Measurements from ENCODE around the gene CSNK2A1. TPM values are rescaled to one million over a fixed set of nuclear protein-coding genes. Genes with fewer than 3 reads are reported as not detected.
"Not testable (repeated sequence)": the region's sequence is repeated elsewhere in the genome, so short reads cannot be mapped to it uniquely, and the experiment has no call there.

The CSNK2A1 gene
- total and polyA plus RNA-seq, 2 donors = 54.6 to 168 TPM

- H3K4me1 ChIP-seq (ENCODE audit: insufficient read depth) = no peaks in the 10 kb centered on the region
- peak overlapping the region; percentile 98 for H3K27ac ChIP-seq (ENCODE audit: low read depth)
- H3K36me3 ChIP-seq (ENCODE audit: insufficient read depth) = no peaks in the 10 kb centered on the region
- H3K4me3 ChIP-seq (ENCODE audit: low read depth, low read length) = peak overlapping the region; percentile 95
- 9% methylated on average over 60 of the region's 60 CpGs for WGBS
- no peak for DNase-seq (ENCODE audit: extremely low spot score)
Observed at GRCh38 chr20:461254-462198, 82.1 kb downstream of the CSNK2A1 start.

GRCh38 chr20:460707-461106 lies 82.9 kb downstream of the CSNK2A1 start:
- no peak overlapping the region for H3K27ac ChIP-seq (ENCODE audit: low read depth)
- no peak overlapping the region for H3K4me3 ChIP-seq (ENCODE audit: low read depth, low read length)
- WGBS = 46% methylated on average over 2 of the region's 2 CpGs

GRCh38 chr20:460180-460579 lies 83.4 kb downstream of the CSNK2A1 start:
- H3K27ac ChIP-seq (ENCODE audit: low read depth) = no peak overlapping the region

More at GRCh38 chr20:460707-461106, 82.9 kb downstream of the CSNK2A1 start:
- no peak for DNase-seq (ENCODE audit: extremely low spot score)
- Histone ChIP-seq H3K36me3 (ENCODE audit: insufficient read depth) (no peaks in the 10 kb centered on the region), H3K4me1 (ENCODE audit: insufficient read depth) (no peaks in the 10 kb centered on the region)

GRCh38 chr20:458776-459175 lies 84.8 kb downstream of the CSNK2A1 start:
- no peak overlapping the region for H3K4me3 ChIP-seq (ENCODE audit: low read depth, low read length)
- no peaks in the 10 kb centered on the region for H3K4me1 ChIP-seq (ENCODE audit: insufficient read depth)
- H3K27ac ChIP-seq (ENCODE audit: low read depth) = no peak overlapping the region
- H3K36me3 ChIP-seq (ENCODE audit: insufficient read depth) = no peaks in the 10 kb centered on the region
- WGBS = 25% methylated on average over 6 of the region's 6 CpGs
- no peak for DNase-seq (ENCODE audit: extremely low spot score)

More at GRCh38 chr20:460180-460579, 83.4 kb downstream of the CSNK2A1 start:
- H3K4me1 ChIP-seq (ENCODE audit: insufficient read depth) = no peaks in the 10 kb centered on the region
- no peak overlapping the region for H3K4me3 ChIP-seq (ENCODE audit: low read depth, low read length)
- WGBS = 31% methylated on average over 3 of the region's 3 CpGs
- DNase-seq (ENCODE audit: extremely low spot score) = no peak
- H3K36me3 ChIP-seq (ENCODE audit: insufficient read depth) = no peaks in the 10 kb centered on the region

- WGBS = 83% methylated on average over 3 of the region's 3 CpGs
- Histone ChIP-seq H3K4me3 (ENCODE audit: low read depth, low read length) (no peak overlapping the region), H3K27ac (ENCODE audit: low read depth) (no peak overlapping the region), H3K36me3 (ENCODE audit: insufficient read depth) (no peaks in the 10 kb centered on the region), H3K4me1 (ENCODE audit: insufficient read depth) (no peaks in the 10 kb centered on the region)
- no peak for DNase-seq (ENCODE audit: extremely low spot score)
Observed at GRCh38 chr20:454951-455350, 88.6 kb downstream of the CSNK2A1 start.

GRCh38 chr20:452021-452420 lies 91.6 kb downstream of the CSNK2A1 start:
- H3K4me1 ChIP-seq (ENCODE audit: insufficient read depth); DNase-seq (ENCODE audit: extremely low spot score); H3K4me3 ChIP-seq (ENCODE audit: low read depth, low read length); H3K36me3 ChIP-seq (ENCODE audit: insufficient read depth); H3K27ac ChIP-seq (ENCODE audit: low read depth): not testable (repeated sequence)
- 85% methylated on average over 11 of the region's 11 CpGs for WGBS

GRCh38 chr20:445514-446336 lies 97.9 kb downstream of the CSNK2A1 start:
- peaks cover 2% of the 10 kb centered on the region for H3K4me1 ChIP-seq (ENCODE audit: insufficient read depth)
- 87% methylated on average over 5 of the region's 5 CpGs for WGBS
- no peak overlapping the region for H3K27ac ChIP-seq (ENCODE audit: low read depth)
- H3K4me3 ChIP-seq (ENCODE audit: low read depth, low read length) = no peak overlapping the region
- H3K36me3 ChIP-seq (ENCODE audit: insufficient read depth) = peaks cover 2% of the 10 kb centered on the region
- no peak for DNase-seq (ENCODE audit: extremely low spot score)

- H3K27ac ChIP-seq (ENCODE audit: low read depth) = no peak overlapping the region
- no peak overlapping the region for H3K4me3 ChIP-seq (ENCODE audit: low read depth, low read length)
- H3K4me1 ChIP-seq (ENCODE audit: insufficient read depth) = peaks cover 2% of the 10 kb centered on the region
- WGBS = 74% methylated on average over 12 of the region's 12 CpGs
- H3K36me3 ChIP-seq (ENCODE audit: insufficient read depth) = peaks cover 2% of the 10 kb centered on the region
- no peak for DNase-seq (ENCODE audit: extremely low spot score)
Observed at GRCh38 chr20:444862-445426, 98.6 kb downstream of the CSNK2A1 start.

- no peak overlapping the region for H3K27ac ChIP-seq (ENCODE audit: low read depth)
- H3K4me3 ChIP-seq (ENCODE audit: low read depth, low read length) = no peak overlapping the region
- WGBS = 83% methylated on average over 3 of the region's 3 CpGs
- peaks cover 2% of the 10 kb centered on the region for H3K36me3 ChIP-seq (ENCODE audit: insufficient read depth)
- DNase-seq (ENCODE audit: extremely low spot score) = no peak
- peaks cover 2% of the 10 kb centered on the region for H3K4me1 ChIP-seq (ENCODE audit: insufficient read depth)
Observed at GRCh38 chr20:444117-444516, 99.5 kb downstream of the CSNK2A1 start.

GRCh38 chr20:443223-443775 lies 100.3 kb downstream of the CSNK2A1 start:
- DNase-seq (ENCODE audit: extremely low spot score) = no peak
- Histone ChIP-seq H3K4me3 (ENCODE audit: low read depth, low read length) (no peak overlapping the region), H3K27ac (ENCODE audit: low read depth) (no peak overlapping the region), H3K4me1 (ENCODE audit: insufficient read depth) (peaks cover 2% of the 10 kb centered on the region), H3K36me3 (ENCODE audit: insufficient read depth) (peaks cover 2% of the 10 kb centered on the region)
- 78% methylated on average over 4 of the region's 4 CpGs for WGBS

GRCh38 chr20:440636-441035 lies 103.0 kb downstream of the CSNK2A1 start:
- Histone ChIP-seq H3K4me3 (ENCODE audit: low read depth, low read length) (no peak overlapping the region), H3K27ac (ENCODE audit: low read depth) (no peak overlapping the region), H3K4me1 (ENCODE audit: insufficient read depth) (peaks cover 2% of the 10 kb centered on the region), H3K36me3 (ENCODE audit: insufficient read depth) (peaks cover 3% of the 10 kb centered on the region)
- DNase-seq (ENCODE audit: extremely low spot score) = no peak
- 88% methylated on average over 13 of the region's 13 CpGs for WGBS

- H3K4me1 ChIP-seq (ENCODE audit: insufficient read depth) = no peaks in the 10 kb centered on the region
- WGBS = 92% methylated on average over 7 of the region's 7 CpGs
- peaks cover 3% of the 10 kb centered on the region for H3K36me3 ChIP-seq (ENCODE audit: insufficient read depth)
- H3K4me3 ChIP-seq (ENCODE audit: low read depth, low read length) = no peak overlapping the region
- no peak overlapping the region for H3K27ac ChIP-seq (ENCODE audit: low read depth)
- DNase-seq (ENCODE audit: extremely low spot score) = no peak
Observed at GRCh38 chr20:440148-440547, 103.4 kb downstream of the CSNK2A1 start.

Measured in urinary bladder (tissue), 4 donors.